Prostate gland (tissue), 2 donors: ENCODE results near the gene GNAZ.

Source experiments
- POLR2A ChIP-seq: fragments of 450-650 bp; IDR thresholded peaks from one replicate; pipeline ENCODE4 v1.6.1; 2016; ENCODE audit warnings: antibody characterized with exemption, mild to moderate bottlenecking
- TF ChIP-seq, protein P1 (sequence below), 4 experiments: fragments of 200-600 bp in 2 of 4; fragments of 450-650 bp in 2 of 4; sonication (generic) in 2 of 4; IDR thresholded peaks; 1 replicate in 3 of 4; 2 replicates in 1 of 4; pipeline ENCODE4 v1.5.1; 2016 to 2019; ENCODE audit warnings: antibody characterized with exemption in 4 of 4, mild to moderate bottlenecking in 2 of 4, moderate library complexity in 2 of 4

DNA sequence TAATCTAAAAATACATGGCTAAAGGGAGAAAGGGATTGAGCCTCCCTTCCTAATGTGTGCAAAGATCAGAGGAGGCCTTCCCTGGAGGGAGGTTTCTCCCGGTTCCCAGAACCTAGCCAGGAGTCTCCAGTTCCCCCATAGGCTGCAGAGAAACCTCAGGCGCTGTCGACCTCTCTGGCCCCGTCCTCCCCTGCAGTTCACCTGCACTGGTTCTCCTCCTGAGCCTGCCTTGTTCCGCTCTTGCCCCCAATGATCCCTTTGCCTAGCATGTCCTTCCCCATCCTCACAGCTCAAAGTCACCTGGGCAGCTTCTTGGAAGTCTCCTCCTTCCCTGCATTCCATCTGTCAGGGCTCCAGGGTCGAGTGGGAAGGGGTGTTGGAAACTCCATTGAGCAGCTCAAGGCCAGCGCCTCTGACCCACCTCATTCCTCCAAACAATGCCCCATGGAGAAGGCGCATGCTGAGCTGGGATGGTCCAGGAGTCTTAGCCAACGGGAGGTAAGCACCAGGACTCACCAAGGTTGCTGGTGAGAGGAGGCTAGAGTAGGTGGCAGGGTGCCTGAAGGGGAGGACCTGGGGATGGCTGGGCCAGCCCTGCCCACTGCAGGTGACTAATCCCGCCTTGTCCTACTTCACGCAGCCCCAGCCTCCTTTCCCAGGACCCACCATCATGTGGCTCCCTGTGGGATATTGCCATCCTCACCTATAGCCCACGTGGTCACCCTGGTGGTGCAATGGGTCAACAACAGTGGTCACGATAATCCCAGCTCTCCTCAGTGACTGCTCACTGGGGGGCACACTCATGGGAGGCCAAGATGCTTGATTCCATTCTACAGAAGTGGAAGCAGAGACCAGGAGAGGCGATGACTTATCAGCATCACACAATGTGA is 56.1 kb downstream of the GNAZ start:
- no peak for TF ChIP-seq POLR2A
- TF ChIP-seq, protein P1, sequence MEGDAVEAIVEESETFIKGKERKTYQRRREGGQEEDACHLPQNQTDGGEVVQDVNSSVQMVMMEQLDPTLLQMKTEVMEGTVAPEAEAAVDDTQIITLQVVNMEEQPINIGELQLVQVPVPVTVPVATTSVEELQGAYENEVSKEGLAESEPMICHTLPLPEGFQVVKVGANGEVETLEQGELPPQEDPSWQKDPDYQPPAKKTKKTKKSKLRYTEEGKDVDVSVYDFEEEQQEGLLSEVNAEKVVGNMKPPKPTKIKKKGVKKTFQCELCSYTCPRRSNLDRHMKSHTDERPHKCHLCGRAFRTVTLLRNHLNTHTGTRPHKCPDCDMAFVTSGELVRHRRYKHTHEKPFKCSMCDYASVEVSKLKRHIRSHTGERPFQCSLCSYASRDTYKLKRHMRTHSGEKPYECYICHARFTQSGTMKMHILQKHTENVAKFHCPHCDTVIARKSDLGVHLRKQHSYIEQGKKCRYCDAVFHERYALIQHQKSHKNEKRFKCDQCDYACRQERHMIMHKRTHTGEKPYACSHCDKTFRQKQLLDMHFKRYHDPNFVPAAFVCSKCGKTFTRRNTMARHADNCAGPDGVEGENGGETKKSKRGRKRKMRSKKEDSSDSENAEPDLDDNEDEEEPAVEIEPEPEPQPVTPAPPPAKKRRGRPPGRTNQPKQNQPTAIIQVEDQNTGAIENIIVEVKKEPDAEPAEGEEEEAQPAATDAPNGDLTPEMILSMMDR (IDR thresholded peaks at IDR 0.05) = no peak
